ENCODE measurements around the gene SLC10A7. TPM values are rescaled to one million over a fixed set of nuclear protein-coding genes. Genes with fewer than 3 reads are reported as not detected.

The SLC10A7 gene
- total RNA-seq, 1 experiment from 2014 or later = 3.9 TPM

DNA sequence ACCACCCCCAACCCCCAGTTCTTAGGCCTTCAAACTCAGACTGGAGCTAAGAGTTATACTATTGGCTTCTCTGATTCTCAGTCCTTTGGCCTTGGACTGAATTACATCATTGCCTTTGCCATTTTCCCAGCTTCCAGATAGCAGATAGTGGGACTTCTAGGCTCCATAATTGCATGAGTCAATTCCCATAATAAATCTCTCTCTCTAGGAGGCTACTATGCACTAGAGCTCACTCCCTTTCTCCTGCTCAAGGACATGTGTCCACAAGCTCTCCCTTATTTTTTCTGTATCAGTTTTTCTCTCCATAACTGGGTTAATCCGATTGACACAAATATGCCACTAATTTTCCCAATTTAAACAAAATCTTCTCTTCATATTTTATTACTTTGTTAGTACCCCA is 204.0 kb downstream of the SLC10A7 start:
- Histone ChIP-seq H2BK20ac (ENCODE audit: low read depth, low read length, poor library complexity, severe bottlenecking) (no peak overlapping the region), H3K23me2 (ENCODE audit: insufficient read length, low read depth, low read length, poor library complexity, severe bottlenecking) (no peaks in the 10 kb centered on the region), H3K9ac (ENCODE audit: extremely low read depth, insufficient read length, low read length) (no peak overlapping the region), H4K91ac (ENCODE audit: insufficient read length, low read depth, low read length) (no peak overlapping the region), H4K8ac (replicated peaks; ENCODE audit: insufficient read length, low read depth, low read length) (no peak overlapping the region), H3K27me3 (ENCODE audit: insufficient read depth, low read length) (no peaks in the 10 kb centered on the region), H3K79me1 (ENCODE audit: insufficient read depth, low read depth, low read length, poor library complexity, severe bottlenecking) (no peaks in the 10 kb centered on the region), H2AFZ (ENCODE audit: low read length) (no peak overlapping the region), H4K20me1 (ENCODE audit: control insufficient read depth, insufficient read depth, insufficient read length) (no peaks in the 10 kb centered on the region), H3K23ac (ENCODE audit: insufficient read length, low read depth, low read length) (no peak overlapping the region), H3K18ac (ENCODE audit: insufficient read length, low read depth, low read length) (no peak overlapping the region), H2BK12ac (ENCODE audit: insufficient read length, low read depth, low read length) (no peak overlapping the region), H3T11ph (ENCODE audit: low read length) (no peak overlapping the region), H2BK5ac (ENCODE audit: insufficient read length, low read length) (no peak overlapping the region), H2BK15ac (ENCODE audit: low read depth, low read length) (no peak overlapping the region), H3K79me2 (ENCODE audit: insufficient read depth, low read length) (no peaks in the 10 kb centered on the region), H4K5ac (ENCODE audit: insufficient read length, low read depth, low read length) (no peak overlapping the region), H3K9me3 (ENCODE audit: control insufficient read depth, low read depth, low read length) (no peaks in the 10 kb centered on the region), H2AK5ac (ENCODE audit: insufficient read length, low read length) (no peak overlapping the region), H3K4me2 (ENCODE audit: insufficient read depth, insufficient read length, low read length) (no peak overlapping the region), H3K56ac (ENCODE audit: insufficient read length, low read depth, low read length) (no peak overlapping the region), H3K14ac (ENCODE audit: insufficient read depth, low read length) (no peak overlapping the region), H3K4me1 (ENCODE audit: insufficient read depth, low read length) (no peaks in the 10 kb centered on the region), H3K4ac (ENCODE audit: low read depth, low read length) (no peak overlapping the region), H2BK120ac (ENCODE audit: low read depth, low read length, poor library complexity, severe bottlenecking) (no peak overlapping the region), H3K27ac (ENCODE audit: insufficient read length, low read depth, low read length) (no peak overlapping the region)
- Mint-ChIP-seq H3K27me3 (ENCODE audit: low read depth) (no peaks in the 10 kb centered on the region), H3K4me3 (no peak overlapping the region), H3K4me1 (no peaks in the 10 kb centered on the region), H3K27ac (no peak overlapping the region), H3K9me3 (no peaks in the 10 kb centered on the region), H3K36me3 (ENCODE audit: insufficient read depth in 1 of 3, low read depth in 3 of 3) (no peaks in the 10 kb centered on the region)
- no peak for DNase-seq
- TF ChIP-seq, protein P1, sequence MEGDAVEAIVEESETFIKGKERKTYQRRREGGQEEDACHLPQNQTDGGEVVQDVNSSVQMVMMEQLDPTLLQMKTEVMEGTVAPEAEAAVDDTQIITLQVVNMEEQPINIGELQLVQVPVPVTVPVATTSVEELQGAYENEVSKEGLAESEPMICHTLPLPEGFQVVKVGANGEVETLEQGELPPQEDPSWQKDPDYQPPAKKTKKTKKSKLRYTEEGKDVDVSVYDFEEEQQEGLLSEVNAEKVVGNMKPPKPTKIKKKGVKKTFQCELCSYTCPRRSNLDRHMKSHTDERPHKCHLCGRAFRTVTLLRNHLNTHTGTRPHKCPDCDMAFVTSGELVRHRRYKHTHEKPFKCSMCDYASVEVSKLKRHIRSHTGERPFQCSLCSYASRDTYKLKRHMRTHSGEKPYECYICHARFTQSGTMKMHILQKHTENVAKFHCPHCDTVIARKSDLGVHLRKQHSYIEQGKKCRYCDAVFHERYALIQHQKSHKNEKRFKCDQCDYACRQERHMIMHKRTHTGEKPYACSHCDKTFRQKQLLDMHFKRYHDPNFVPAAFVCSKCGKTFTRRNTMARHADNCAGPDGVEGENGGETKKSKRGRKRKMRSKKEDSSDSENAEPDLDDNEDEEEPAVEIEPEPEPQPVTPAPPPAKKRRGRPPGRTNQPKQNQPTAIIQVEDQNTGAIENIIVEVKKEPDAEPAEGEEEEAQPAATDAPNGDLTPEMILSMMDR (conservative IDR thresholded peaks at IDR 0.05) = no peak
- WGBS (ENCODE audit: extremely low coverage, insufficient read length, low lambda C conversion rate) = 100% methylated on average over 1 of the region's 1 CpG
